ENCODE measurements around the gene JMJD4.

- no peak for TF ChIP-seq CTCF (IDR thresholded peaks at IDR 0.05)
- TF ChIP-seq POLR2A (IDR thresholded peaks at IDR 0.05): no peak
- TF ChIP-seq EP300 (IDR thresholded peaks at IDR 0.05): no peak
Measured at GRCh38 chr1:227770812-227771211, 35.7 kb upstream of the JMJD4 start.

Measured in tibial nerve (tissue), 4 donors.